GM20000 (cell line): ENCODE results near the gene PLAAT3.

Experiments used
- DNase-seq: peaks from one replicate; pipeline ENCODE4 v3.0.0; 2012; ENCODE audit warnings: low spot score
- CTCF ChIP-seq: IDR thresholded peaks from 2 replicates; pipeline ENCODE4 v1.5.1; 2012; ENCODE audit warnings: mild to moderate bottlenecking, control low read depth; ENCODE audit errors: extremely low read depth, missing control alignments

Gene PLAAT3

GRCh38 chr11:63573881-63574855 lies 40.1 kb downstream of the PLAAT3 start:
- no peak for TF ChIP-seq CTCF
- DNase-seq: peak; percentile 32

GRCh38 chr11:63572026-63572688 lies 42.1 kb downstream of the PLAAT3 start:
- DNase-seq: no peak
- no peak for TF ChIP-seq CTCF

- no peak for TF ChIP-seq CTCF
- DNase-seq: no peak
These were observed 44.7 kb downstream of the PLAAT3 start for GRCh38 chr11:63569570-63569969.

GRCh38 chr11:63567044-63567840 lies 47.0 kb downstream of the PLAAT3 start:
- DNase-seq: peak; percentile 59
- no peak for TF ChIP-seq CTCF

GRCh38 chr11:63564784-63565350 lies 49.4 kb downstream of the PLAAT3 start:
- DNase-seq: no peak
- no peak for TF ChIP-seq CTCF

- DNase-seq: peak; percentile 78
- TF ChIP-seq CTCF: no peak
These were observed 50.0 kb downstream of the PLAAT3 start for GRCh38 chr11:63564056-63564774.
